SK-N-MC (cell line): ENCODE measurements around the gene FAM13A.
"Not testable (repeated sequence)": the region's sequence is repeated elsewhere in the genome, so short reads cannot be mapped to it uniquely, and the experiment has no call there.

ENCODE experiments used
- DNase-seq: peaks from one replicate; pipeline ENCODE4 v3.0.0-alpha.2; 2011; ENCODE audit warnings: low read depth, low spot score
- H3K27ac ChIP-seq: fragments of 200-600 bp; sonication (generic); 2 replicates; pipeline ENCODE4 v1.5.1; 2016; ENCODE audit warnings: mixed run types
- H3K36me3 ChIP-seq: fragments of 200-600 bp; sonication (generic); 2 replicates; pipeline ENCODE4 v1.6.1; 2017; ENCODE audit warnings: antibody characterized with exemption, low read length, mixed read lengths; ENCODE audit not compliant: insufficient read depth
- H3K4me3 ChIP-seq: fragments of 200-600 bp; sonication (generic); 2 replicates; pipeline ENCODE4 v1.5.1; 2016
- H3K9ac ChIP-seq: fragments of 200-600 bp; sonication (generic); 2 replicates; pipeline ENCODE4 v1.8.0; 2017; ENCODE audit warnings: mixed run types, mixed read lengths; ENCODE audit not compliant: insufficient read length
- H3K9me3 ChIP-seq: fragments of 200-600 bp; sonication (generic); 2 replicates; pipeline ENCODE4 v1.6.1; 2017; ENCODE audit warnings: low read depth, mild to moderate bottlenecking, antibody characterized with exemption, low read length, moderate library complexity, mixed read lengths
- EZH2 ChIP-seq: fragments of 200-600 bp; sonication (generic); IDR thresholded peaks from one replicate; pipeline ENCODE4 v1.6.1; 2017; ENCODE audit warnings: antibody characterized with exemption
- FOXP2 ChIP-seq: optimal IDR thresholded peaks from 2 replicates; pipeline ENCODE3; 2011; ENCODE audit warnings: mild to moderate bottlenecking, moderate library complexity; ENCODE audit not compliant: insufficient read depth; ENCODE audit errors: extremely low read length, control extremely low read depth
- POLR2AphosphoS5 ChIP-seq: IDR thresholded peaks from 2 replicates; pipeline ENCODE4 v1.6.1; 2012; ENCODE audit warnings: mild to moderate bottlenecking, low read depth, low read length, borderline replicate concordance

FAM13A gene

DNA sequence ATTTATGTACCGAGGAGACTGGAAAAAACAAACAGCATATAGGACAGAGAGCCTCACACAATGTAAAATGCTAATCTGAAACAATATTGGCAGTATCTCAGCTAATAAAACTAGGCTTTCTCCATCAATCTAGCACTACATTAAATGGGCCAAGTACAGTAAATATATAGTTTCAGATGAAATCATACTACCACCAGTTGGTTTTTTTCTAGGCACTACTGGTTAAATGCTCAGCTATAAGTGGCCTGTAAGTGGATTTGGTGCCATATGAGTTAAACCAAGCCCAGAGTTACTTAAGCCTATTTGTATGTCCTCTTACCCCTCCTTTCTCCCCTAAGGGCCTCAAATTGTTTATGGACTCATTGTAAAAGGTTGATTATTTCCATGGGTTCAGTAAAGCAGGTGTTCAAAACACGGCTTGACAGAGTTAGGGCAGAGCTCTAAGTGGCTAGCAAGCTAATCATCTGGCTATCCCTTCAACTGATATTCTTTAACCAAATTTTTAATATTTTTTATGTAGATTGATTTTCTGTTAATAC is 57.5 kb downstream of the FAM13A start:
- no peak for DNase-seq
- H3K9ac ChIP-seq, result no peak overlapping the region
- H3K36me3 ChIP-seq, result no peaks in the 10 kb centered on the region; the same call in 1 of the 2 replicates
- TF ChIP-seq POLR2AphosphoS5, result no peak
- TF ChIP-seq FOXP2, result no peak
- TF ChIP-seq EZH2, result no peak
- no peaks in the 10 kb centered on the region for H3K9me3 ChIP-seq
- no peak overlapping the region for H3K4me3 ChIP-seq
- no peak overlapping the region for H3K27ac ChIP-seq

DNA sequence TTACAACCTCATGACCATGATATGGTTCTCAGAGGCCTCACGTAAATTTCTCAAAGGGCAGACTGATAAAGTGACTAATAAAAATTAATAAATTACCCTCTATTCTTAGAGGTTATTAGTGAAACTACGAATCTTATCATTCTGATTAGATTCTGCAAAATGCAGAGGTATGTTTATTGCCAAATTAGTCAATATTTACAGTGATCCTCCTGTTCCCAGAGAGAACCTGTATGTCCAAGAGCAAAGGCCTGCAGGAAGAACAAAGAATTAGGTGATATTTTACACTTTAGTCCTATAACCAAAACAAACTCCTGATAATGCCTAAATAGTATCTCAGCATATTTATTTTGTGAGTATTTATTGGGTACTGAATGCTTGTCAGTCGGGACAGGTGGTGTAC is 58.1 kb downstream of the FAM13A start:
- no peak overlapping the region for H3K9ac ChIP-seq

DNA sequence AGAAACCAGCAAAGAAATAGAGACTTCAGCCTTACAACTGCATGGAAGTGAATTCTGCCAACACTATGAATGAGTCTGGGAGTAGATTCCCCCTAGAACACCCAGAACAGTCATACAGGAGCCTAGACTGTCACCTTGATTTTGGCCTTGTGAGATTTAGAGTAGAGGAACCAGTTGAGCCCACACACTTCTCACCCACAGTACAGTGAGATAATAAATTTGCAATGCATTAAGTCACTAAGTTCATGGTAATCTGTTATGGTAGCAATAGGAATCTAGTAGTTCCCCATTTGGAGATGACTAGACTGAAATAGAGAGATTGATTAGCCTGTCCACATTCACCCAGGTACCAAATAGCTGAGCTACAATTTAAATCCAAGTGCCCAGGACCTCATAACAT is 59.0 kb downstream of the FAM13A start:
- H3K36me3 ChIP-seq, result no peaks in the 10 kb centered on the region; the same call in 1 of the 2 replicates
- no peak overlapping the region for H3K9ac ChIP-seq
- H3K4me3 ChIP-seq, result no peak overlapping the region
- H3K27ac ChIP-seq, result no peak overlapping the region
- no peak for DNase-seq
- TF ChIP-seq FOXP2 (no peak), EZH2 (no peak), POLR2AphosphoS5 (no peak)
- H3K9me3 ChIP-seq, result no peaks in the 10 kb centered on the region

More for the DNA sequence above, 58.1 kb downstream of the FAM13A start:
- Histone ChIP-seq H3K36me3 (no peaks in the 10 kb centered on the region; the same call in 1 of the 2 replicates), H3K4me3 (no peak overlapping the region), H3K27ac (no peak overlapping the region), H3K9me3 (no peaks in the 10 kb centered on the region)
- DNase-seq, result no peak
- TF ChIP-seq FOXP2 (no peak), EZH2 (no peak), POLR2AphosphoS5 (no peak)

DNA sequence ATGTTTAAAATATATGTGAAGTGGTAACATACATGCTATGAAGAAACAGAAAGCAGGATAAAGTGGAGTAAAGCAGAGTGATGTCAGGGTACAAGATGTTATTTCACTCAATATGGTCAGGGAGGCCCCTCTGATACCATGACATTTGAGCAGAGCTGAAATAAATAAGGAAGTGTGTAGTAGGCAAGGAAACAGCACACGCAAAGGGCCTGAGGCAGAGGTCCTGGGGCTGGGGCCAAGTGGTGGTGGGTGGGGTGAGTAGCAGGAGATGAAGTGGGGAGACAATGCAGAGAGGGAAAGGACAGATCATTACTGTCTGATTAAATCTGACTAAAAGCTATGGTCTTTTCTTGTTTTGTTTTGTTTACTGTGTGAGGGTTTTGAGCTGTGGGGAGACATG is 61.1 kb downstream of the FAM13A start:
- no peak overlapping the region for H3K9ac ChIP-seq
- no peak overlapping the region for H3K27ac ChIP-seq
- no peaks in the 10 kb centered on the region; the same call in 1 of the 2 replicates for H3K36me3 ChIP-seq
- no peaks in the 10 kb centered on the region for H3K9me3 ChIP-seq
- TF ChIP-seq FOXP2 (no peak), EZH2 (no peak), POLR2AphosphoS5 (no peak)
- no peak for DNase-seq
- no peak overlapping the region for H3K4me3 ChIP-seq

- not testable (repeated sequence) for H3K9ac ChIP-seq, DNase-seq, H3K36me3 ChIP-seq, H3K27ac ChIP-seq, H3K4me3 ChIP-seq, H3K9me3 ChIP-seq
Measured at GRCh38 chr4:88995257-88995656, 61.7 kb downstream of the FAM13A start.

- Histone ChIP-seq H3K27ac (no peak overlapping the region), H3K36me3 (peaks cover 14% of the 10 kb centered on the region; the same call in 1 of the 2 replicates), H3K9me3 (no peaks in the 10 kb centered on the region), H3K9ac (no peak overlapping the region), H3K4me3 (no peak overlapping the region)
- no peak for TF ChIP-seq FOXP2
- no peak for TF ChIP-seq EZH2
- no peak for DNase-seq
Measured at GRCh38 chr4:88993246-88993645, 63.7 kb downstream of the FAM13A start.

- Histone ChIP-seq H3K4me3 (no peak overlapping the region), H3K9me3 (no peaks in the 10 kb centered on the region), H3K27ac (no peak overlapping the region), H3K9ac (no peak overlapping the region), H3K36me3 (peaks cover 18% of the 10 kb centered on the region; the same call in 1 of the 2 replicates)
- DNase-seq, result no peak
- TF ChIP-seq FOXP2, result no peak
- TF ChIP-seq POLR2AphosphoS5, result no peak
- TF ChIP-seq EZH2, result no peak
Measured at GRCh38 chr4:88991746-88992145, 65.2 kb downstream of the FAM13A start.

DNA sequence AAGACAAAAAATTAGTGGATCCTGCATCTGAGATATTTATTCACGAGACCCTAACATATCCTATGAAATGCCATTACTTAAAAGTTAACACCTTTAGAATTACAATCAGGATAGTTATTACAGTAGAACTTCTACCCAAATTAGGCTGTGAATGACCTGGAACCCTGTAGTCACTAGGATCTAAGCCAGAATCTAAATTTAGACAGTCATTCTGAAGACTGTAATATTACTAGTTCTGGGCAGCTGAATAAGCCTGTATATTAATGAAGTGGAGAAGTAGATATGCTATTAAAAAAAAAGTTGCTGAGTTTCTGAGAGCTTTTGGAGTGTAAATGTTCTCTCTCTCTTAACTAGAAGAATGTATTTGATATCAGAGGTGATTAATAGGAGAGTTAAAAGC is 67.0 kb downstream of the FAM13A start:
- H3K36me3 ChIP-seq, result peaks cover 18% of the 10 kb centered on the region; the same call in 1 of the 2 replicates
- H3K9ac ChIP-seq, result no peak overlapping the region
- no peak for DNase-seq
- H3K27ac ChIP-seq, result peak overlapping the region; percentile 27; the same call in 1 of the 2 replicates
- H3K4me3 ChIP-seq, result no peak overlapping the region
- H3K9me3 ChIP-seq, result no peaks in the 10 kb centered on the region
- no peak for TF ChIP-seq EZH2
- no peak for TF ChIP-seq FOXP2
- no peak for TF ChIP-seq POLR2AphosphoS5

DNA sequence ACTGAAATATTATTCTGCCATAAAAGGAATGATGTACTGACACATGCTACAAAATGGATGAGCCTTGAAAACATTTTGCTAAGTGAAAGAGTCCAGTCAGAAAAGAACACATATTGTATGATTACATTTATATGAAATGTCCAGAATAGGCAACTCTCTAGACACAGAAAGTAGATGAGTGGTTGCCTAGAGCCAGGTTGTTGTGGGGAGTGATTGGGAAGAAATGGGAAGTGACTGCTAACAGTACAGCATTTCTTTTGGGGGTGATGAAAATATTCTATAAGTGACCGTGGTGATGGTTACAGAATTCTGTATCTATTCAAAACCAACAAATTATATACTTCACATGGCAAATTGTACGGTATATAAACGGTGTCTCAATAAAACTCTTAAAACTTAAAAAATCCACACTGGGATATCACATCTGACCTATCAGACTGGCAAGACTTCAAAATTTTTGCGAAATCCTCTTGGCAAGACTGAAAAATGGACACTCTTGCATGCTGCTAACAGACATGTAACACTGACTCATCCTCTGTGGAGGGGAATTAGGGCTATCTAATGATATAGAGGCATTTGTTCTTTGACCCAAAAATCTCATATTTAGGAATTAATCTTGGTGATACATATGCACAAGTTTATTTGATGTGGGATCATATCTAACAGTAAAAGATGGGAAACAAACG is 71.8 kb downstream of the FAM13A start:
- DNase-seq, result no peak
- H3K9me3 ChIP-seq, result no peaks in the 10 kb centered on the region
- no peak overlapping the region for H3K9ac ChIP-seq
- H3K36me3 ChIP-seq, result peaks cover 17% of the 10 kb centered on the region; the same call in 1 of the 2 replicates
- TF ChIP-seq POLR2AphosphoS5 (no peak), EZH2 (no peak), FOXP2 (no peak)
- H3K4me3 ChIP-seq, result no peak overlapping the region
- H3K27ac ChIP-seq, result no peak overlapping the region
